GM18951 (cell line): ENCODE data around the gene AUTS2.

Experiments used
- POLR2A ChIP-seq: IDR thresholded peaks from 4 replicates; pipeline ENCODE4 v1.6.1; 2011; ENCODE audit warnings: mild to moderate bottlenecking; ENCODE audit not compliant: insufficient read length, insufficient read depth; ENCODE audit errors: extremely low read depth
- in situ Hi-C: fragments of 300-500 bp; cut with MboI; formaldehyde crosslinking; loops from one replicate; pipeline ENCODE4 v1.12.0; 2022; ENCODE audit warnings: low sequenced_read_pairs, mixed read lengths, inconsistent platforms; ENCODE audit not compliant: unreplicated experiment

The AUTS2 gene

GRCh38 chr7:69847921-69848612, 249.8 kb downstream of the AUTS2 start:
- TF ChIP-seq POLR2A, result no peak
- in situ Hi-C loops, result no loop called here

GRCh38 chr7:69849268-69849667, 251.0 kb downstream of the AUTS2 start:
- no peak for TF ChIP-seq POLR2A
- in situ Hi-C loops, result no loop called here

- in situ Hi-C loops, result no loop called here
Measured at GRCh38 chr7:69857014-69857413, 258.7 kb downstream of the AUTS2 start.

GRCh38 chr7:69858471-69858870, 260.2 kb downstream of the AUTS2 start:
- in situ Hi-C loops, result no loop called here
- no peak for TF ChIP-seq POLR2A

More at GRCh38 chr7:69857014-69857413, 258.7 kb downstream of the AUTS2 start:
- TF ChIP-seq POLR2A, result no peak

GRCh38 chr7:69859342-69859741, 261.1 kb downstream of the AUTS2 start:
- no peak for TF ChIP-seq POLR2A
- in situ Hi-C loops, result no loop called here

- no peak for TF ChIP-seq POLR2A
- in situ Hi-C loops, result no loop called here
Measured at GRCh38 chr7:69860486-69860885, 262.2 kb downstream of the AUTS2 start.

- in situ Hi-C loops, result no loop called here
Measured at GRCh38 chr7:69860941-69861622, 262.8 kb downstream of the AUTS2 start.

GRCh38 chr7:69862413-69863064, 264.3 kb downstream of the AUTS2 start:
- in situ Hi-C loops, result no loop called here

More at GRCh38 chr7:69860941-69861622, 262.8 kb downstream of the AUTS2 start:
- no peak for TF ChIP-seq POLR2A

GRCh38 chr7:69864274-69864673, 266.0 kb downstream of the AUTS2 start:
- in situ Hi-C loops, result no loop called here
- no peak for TF ChIP-seq POLR2A

More at GRCh38 chr7:69862413-69863064, 264.3 kb downstream of the AUTS2 start:
- TF ChIP-seq POLR2A, result no peak

GRCh38 chr7:69864822-69865221, 266.5 kb downstream of the AUTS2 start:
- in situ Hi-C loops, result no loop called here
- no peak for TF ChIP-seq POLR2A

GRCh38 chr7:69868921-69869320, 270.6 kb downstream of the AUTS2 start:
- in situ Hi-C loops, result no loop called here
- no peak for TF ChIP-seq POLR2A

GRCh38 chr7:69871213-69871885, 273.1 kb downstream of the AUTS2 start:
- TF ChIP-seq POLR2A, result no peak
- in situ Hi-C loops, result no loop called here

- in situ Hi-C loops, result no loop called here
- TF ChIP-seq POLR2A, result no peak
Measured at GRCh38 chr7:69871886-69872569, 273.8 kb downstream of the AUTS2 start.

GRCh38 chr7:69873512-69873911, 275.2 kb downstream of the AUTS2 start:
- in situ Hi-C loops, result no loop called here
- no peak for TF ChIP-seq POLR2A
